ENCODE results near the gene TRMT6. TPM values are rescaled to one million over a fixed set of nuclear protein-coding genes. Genes with fewer than 3 reads are reported as not detected.
A peak's percentile ranks its signal among the peaks of the same experiment; 100 is the strongest.

Gene TRMT6, protein sequence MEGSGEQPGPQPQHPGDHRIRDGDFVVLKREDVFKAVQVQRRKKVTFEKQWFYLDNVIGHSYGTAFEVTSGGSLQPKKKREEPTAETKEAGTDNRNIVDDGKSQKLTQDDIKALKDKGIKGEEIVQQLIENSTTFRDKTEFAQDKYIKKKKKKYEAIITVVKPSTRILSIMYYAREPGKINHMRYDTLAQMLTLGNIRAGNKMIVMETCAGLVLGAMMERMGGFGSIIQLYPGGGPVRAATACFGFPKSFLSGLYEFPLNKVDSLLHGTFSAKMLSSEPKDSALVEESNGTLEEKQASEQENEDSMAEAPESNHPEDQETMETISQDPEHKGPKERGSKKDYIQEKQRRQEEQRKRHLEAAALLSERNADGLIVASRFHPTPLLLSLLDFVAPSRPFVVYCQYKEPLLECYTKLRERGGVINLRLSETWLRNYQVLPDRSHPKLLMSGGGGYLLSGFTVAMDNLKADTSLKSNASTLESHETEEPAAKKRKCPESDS
- total RNA-seq: 10 to 100 TPM in 1 of 2 donors, 1 to 10 TPM in 1; 5.5 to 12.2 TPM
- polyA plus RNA-seq: 10 to 100 TPM in 1 of 2 donors, 1 to 10 TPM in 1; 9.5 to 17.0 TPM
- long read RNA-seq, donor 1, partial matches to known transcripts: 0 of 3 reads
- long read RNA-seq, donor 1, other reads (novel, unspliced or antisense): 0 of 3 reads
- long read RNA-seq, donor 2, partial matches to known transcripts: 9 of 9 reads
- long read RNA-seq, donor 2, other reads (novel, unspliced or antisense): 0 of 9 reads
- long read RNA-seq, donor 3: 0 reads
- long read RNA-seq, donor 4, partial matches to known transcripts: 13 of 13 reads
- long read RNA-seq, donor 4, other reads (novel, unspliced or antisense): 0 of 13 reads
- long read RNA-seq, donor 5, partial matches to known transcripts: 13 of 15 reads
- long read RNA-seq, donor 5, other reads (novel, unspliced or antisense): 0 of 15 reads

GRCh38 chr20:5950271-5951031 is at the start of gene TRMT6, which contains the start of gene MCM8:
Gene TRMT6, minus strand, starts transcription at chr20:5950533. Its CDS starts 128 bp downstream, at chr20:5950405.
Gene MCM8, plus strand, starts transcription at chr20:5950652. Its CDS starts 1,364 bp downstream, at chr20:5952016.
- H3K4me1 ChIP-seq (ENCODE audit: control insufficient read depth in 5 of 5, insufficient read depth in 5 of 5, low read length in 5 of 5): peaks cover 0 to 20% (median 7%) of the 10 kb centered on the region in 5 donors
- peak; percentile 96 to 98 (median 96) for DNase-seq
- peak within 1 kb of the TSS; percentile 72 to 79 for H3K9ac ChIP-seq (ENCODE audit: insufficient read depth in 1 of 2, low read length in 2 of 2)
- peak; percentile 99 for ATAC-seq (ENCODE audit: insufficient read depth, low FRiP score)
- 0% methylated on average over 61 of the region's 61 CpGs for WGBS, 2 donors
- peak within 1 kb of the TSS; percentile 74 to 85 for H3K27ac ChIP-seq (ENCODE audit: low read depth in 1 of 2, low read length in 1 of 2)
- H3K4me3 ChIP-seq: peak within 1 kb of the TSS; percentile 76
- no peaks in the 10 kb centered on the region for H3K9me3 ChIP-seq (ENCODE audit: control insufficient read depth in 4 of 4, insufficient read depth in 3 of 4, low read length in 3 of 4)
- H3K36me3 ChIP-seq (ENCODE audit: control insufficient read depth in 4 of 4, insufficient read depth in 4 of 4, low read length in 4 of 4): peaks cover 3 to 24% (median 8%) of the 10 kb centered on the region in 4 donors
- no peak for TF ChIP-seq CTCF (IDR thresholded peaks at IDR 0.05; ENCODE audit: control extremely low read depth, extremely low read depth)
- no peaks in the 10 kb centered on the region for H3K27me3 ChIP-seq (ENCODE audit: control insufficient read depth in 3 of 3, insufficient read depth in 3 of 3, low read length in 2 of 3)

DNA sequence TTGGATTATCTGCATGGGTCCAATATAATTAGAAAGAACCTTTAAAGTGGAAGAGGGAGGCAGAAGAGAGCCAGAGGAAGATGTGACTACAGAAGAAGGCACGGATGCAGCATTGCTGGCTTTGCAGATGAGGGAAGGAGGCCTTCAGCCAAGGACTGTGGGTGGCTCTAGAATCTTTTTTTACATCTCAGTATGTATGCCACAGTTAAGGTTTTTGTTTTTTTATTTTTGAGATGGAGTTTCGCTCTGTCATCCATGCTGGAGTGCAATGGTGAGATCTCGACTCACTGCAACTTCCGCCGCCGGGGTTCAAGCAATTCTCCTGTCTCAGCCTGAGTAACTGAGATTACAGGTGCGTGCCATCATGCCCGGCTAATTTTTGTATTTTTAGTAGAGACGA is 49.5 kb upstream of the TRMT6 start:
- Histone ChIP-seq H3K4me3 (no peak overlapping the region), H3K27ac (ENCODE audit: low read depth in 1 of 2, low read length in 1 of 2) (no peak overlapping the region), H3K4me1 (ENCODE audit: control insufficient read depth in 5 of 5, insufficient read depth in 5 of 5, low read length in 5 of 5) (no peaks in the 10 kb centered on the region), H3K27me3 (ENCODE audit: control insufficient read depth in 3 of 3, insufficient read depth in 3 of 3, low read length in 2 of 3) (no peaks in the 10 kb centered on the region), H3K9me3 (ENCODE audit: control insufficient read depth in 4 of 4, insufficient read depth in 3 of 4, low read length in 3 of 4) (no peaks in the 10 kb centered on the region), H3K36me3 (ENCODE audit: control insufficient read depth in 4 of 4, insufficient read depth in 4 of 4, low read length in 4 of 4) (peaks cover 0 to 9% (median 3%) of the 10 kb centered on the region in 4 donors), H3K9ac (ENCODE audit: insufficient read depth in 1 of 2, low read length in 2 of 2) (no peak overlapping the region)
- TF ChIP-seq CTCF (IDR thresholded peaks at IDR 0.05; ENCODE audit: control extremely low read depth, extremely low read depth): no peak
- DNase-seq: no peak
- 96 to 97% methylated on average over 9 of the region's 9 CpGs for WGBS, 2 donors
- ATAC-seq (ENCODE audit: insufficient read depth, low FRiP score): no peak

GRCh38 chr20:5996765-5997164 is 46.4 kb upstream of the TRMT6 start:
- no peak overlapping the region for H3K9ac ChIP-seq (ENCODE audit: insufficient read depth in 1 of 2, low read length in 2 of 2)
- no peak overlapping the region for H3K27ac ChIP-seq (ENCODE audit: low read depth in 1 of 2, low read length in 1 of 2)
- ATAC-seq (ENCODE audit: insufficient read depth, low FRiP score) (no peak), DNase-seq (no peak)
- H3K9me3 ChIP-seq (ENCODE audit: control insufficient read depth in 4 of 4, insufficient read depth in 3 of 4, low read length in 3 of 4): no peaks in the 10 kb centered on the region
- H3K27me3 ChIP-seq (ENCODE audit: control insufficient read depth in 3 of 3, insufficient read depth in 3 of 3, low read length in 2 of 3): no peaks in the 10 kb centered on the region
- no peaks in the 10 kb centered on the region for H3K4me1 ChIP-seq (ENCODE audit: control insufficient read depth in 5 of 5, insufficient read depth in 5 of 5, low read length in 5 of 5)
- TF ChIP-seq CTCF (IDR thresholded peaks at IDR 0.05; ENCODE audit: control extremely low read depth, extremely low read depth): no peak
- 37 to 73% methylated on average over 1 of the region's 1 CpG for WGBS, 2 donors
- H3K4me3 ChIP-seq: no peak overlapping the region
- peaks cover 0 to 14% (median 4%) of the 10 kb centered on the region in 4 donors for H3K36me3 ChIP-seq (ENCODE audit: control insufficient read depth in 4 of 4, insufficient read depth in 4 of 4, low read length in 4 of 4)

Data from lung (tissue), 16 donors.